Parathyroid adenoma (tissue), 2 donors: Measurements from ENCODE around the gene KRTAP10-12.

Experiments used
- H2AFZ ChIP-seq: fragments of 300-600 bp; sonication (generic); one replicate; pipeline ENCODE4 v1.7.0; 2017; ENCODE audit warnings: antibody characterized with exemption, mild to moderate bottlenecking
- H3K27ac ChIP-seq: fragments of 300-600 bp; sonication (generic); one replicate; pipeline ENCODE4 v1.7.0; 2017
- H3K27me3 ChIP-seq: fragments of 300-600 bp; sonication (generic); one replicate; pipeline ENCODE4 v1.7.0; 2017; ENCODE audit warnings: low read length; ENCODE audit not compliant: control insufficient read depth, insufficient read depth
- H3K36me3 ChIP-seq: fragments of 300-600 bp; sonication (generic); one replicate; pipeline ENCODE4 v1.7.0; 2017; ENCODE audit warnings: low read length; ENCODE audit not compliant: control insufficient read depth, insufficient read depth
- H3K4me1 ChIP-seq: fragments of 300-600 bp; sonication (generic); one replicate; pipeline ENCODE4 v1.7.0; 2017; ENCODE audit warnings: control low read depth
- H3K4me2 ChIP-seq: fragments of 300-600 bp; sonication (generic); one replicate; pipeline ENCODE4 v1.7.0; 2017; ENCODE audit warnings: low read length
- H3K4me3 ChIP-seq: fragments of 300-600 bp; sonication (generic); one replicate; pipeline ENCODE4 v1.7.0; 2017; ENCODE audit warnings: low read depth, low read length
- H3K79me2 ChIP-seq: fragments of 300-600 bp; sonication (generic); one replicate; pipeline ENCODE4 v1.7.0; 2017; ENCODE audit warnings: control low read depth
- H3K9ac ChIP-seq: fragments of 300-600 bp; sonication (generic); one replicate; pipeline ENCODE4 v1.7.0; 2017; ENCODE audit warnings: mild to moderate bottlenecking
- H3K9me3 ChIP-seq: fragments of 300-600 bp; sonication (generic); one replicate; pipeline ENCODE4 v1.7.0; 2017; ENCODE audit warnings: low read length; ENCODE audit not compliant: control insufficient read depth
- TF ChIP-seq, protein P1 (sequence below): fragments of 300-600 bp; sonication (generic); IDR thresholded peaks from one replicate; pipeline ENCODE4 v1.7.0; 2017; ENCODE audit warnings: antibody characterized with exemption, mild to moderate bottlenecking
- donor health status: primary hyperparathyroidism.

The KRTAP10-12 gene

DNA sequence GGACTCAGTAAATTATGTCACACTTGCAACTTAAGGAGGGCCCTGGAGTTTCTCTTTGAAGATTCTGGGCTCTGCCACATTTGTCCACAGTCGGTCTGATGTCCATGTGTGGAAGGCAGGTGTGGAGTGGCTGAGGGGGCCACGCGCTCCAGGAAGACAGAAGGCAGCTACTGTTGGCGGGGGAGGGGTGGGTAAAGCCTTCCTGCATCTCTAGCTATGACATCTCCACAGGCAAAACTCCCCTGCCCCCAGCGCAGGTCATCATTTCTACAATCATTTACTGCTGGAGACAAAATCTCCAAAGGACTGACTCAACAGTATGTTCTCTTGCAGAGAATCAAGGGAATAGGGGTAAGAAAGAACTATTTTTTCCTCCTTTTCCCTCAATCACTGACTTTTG lies 25.8 kb downstream of the KRTAP10-12 start:
- no peak overlapping the region for H3K27ac ChIP-seq
- no peaks in the 10 kb centered on the region for H3K9me3 ChIP-seq
- no peak overlapping the region for H3K9ac ChIP-seq
- no peak overlapping the region for H3K4me2 ChIP-seq
- H3K4me3 ChIP-seq = no peak overlapping the region
- H2AFZ ChIP-seq = no peak overlapping the region
- no peaks in the 10 kb centered on the region for H3K4me1 ChIP-seq
- no peaks in the 10 kb centered on the region for H3K27me3 ChIP-seq
- H3K36me3 ChIP-seq = no peaks in the 10 kb centered on the region
- TF ChIP-seq, protein P1, sequence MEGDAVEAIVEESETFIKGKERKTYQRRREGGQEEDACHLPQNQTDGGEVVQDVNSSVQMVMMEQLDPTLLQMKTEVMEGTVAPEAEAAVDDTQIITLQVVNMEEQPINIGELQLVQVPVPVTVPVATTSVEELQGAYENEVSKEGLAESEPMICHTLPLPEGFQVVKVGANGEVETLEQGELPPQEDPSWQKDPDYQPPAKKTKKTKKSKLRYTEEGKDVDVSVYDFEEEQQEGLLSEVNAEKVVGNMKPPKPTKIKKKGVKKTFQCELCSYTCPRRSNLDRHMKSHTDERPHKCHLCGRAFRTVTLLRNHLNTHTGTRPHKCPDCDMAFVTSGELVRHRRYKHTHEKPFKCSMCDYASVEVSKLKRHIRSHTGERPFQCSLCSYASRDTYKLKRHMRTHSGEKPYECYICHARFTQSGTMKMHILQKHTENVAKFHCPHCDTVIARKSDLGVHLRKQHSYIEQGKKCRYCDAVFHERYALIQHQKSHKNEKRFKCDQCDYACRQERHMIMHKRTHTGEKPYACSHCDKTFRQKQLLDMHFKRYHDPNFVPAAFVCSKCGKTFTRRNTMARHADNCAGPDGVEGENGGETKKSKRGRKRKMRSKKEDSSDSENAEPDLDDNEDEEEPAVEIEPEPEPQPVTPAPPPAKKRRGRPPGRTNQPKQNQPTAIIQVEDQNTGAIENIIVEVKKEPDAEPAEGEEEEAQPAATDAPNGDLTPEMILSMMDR = no peak
- no peaks in the 10 kb centered on the region for H3K79me2 ChIP-seq

DNA sequence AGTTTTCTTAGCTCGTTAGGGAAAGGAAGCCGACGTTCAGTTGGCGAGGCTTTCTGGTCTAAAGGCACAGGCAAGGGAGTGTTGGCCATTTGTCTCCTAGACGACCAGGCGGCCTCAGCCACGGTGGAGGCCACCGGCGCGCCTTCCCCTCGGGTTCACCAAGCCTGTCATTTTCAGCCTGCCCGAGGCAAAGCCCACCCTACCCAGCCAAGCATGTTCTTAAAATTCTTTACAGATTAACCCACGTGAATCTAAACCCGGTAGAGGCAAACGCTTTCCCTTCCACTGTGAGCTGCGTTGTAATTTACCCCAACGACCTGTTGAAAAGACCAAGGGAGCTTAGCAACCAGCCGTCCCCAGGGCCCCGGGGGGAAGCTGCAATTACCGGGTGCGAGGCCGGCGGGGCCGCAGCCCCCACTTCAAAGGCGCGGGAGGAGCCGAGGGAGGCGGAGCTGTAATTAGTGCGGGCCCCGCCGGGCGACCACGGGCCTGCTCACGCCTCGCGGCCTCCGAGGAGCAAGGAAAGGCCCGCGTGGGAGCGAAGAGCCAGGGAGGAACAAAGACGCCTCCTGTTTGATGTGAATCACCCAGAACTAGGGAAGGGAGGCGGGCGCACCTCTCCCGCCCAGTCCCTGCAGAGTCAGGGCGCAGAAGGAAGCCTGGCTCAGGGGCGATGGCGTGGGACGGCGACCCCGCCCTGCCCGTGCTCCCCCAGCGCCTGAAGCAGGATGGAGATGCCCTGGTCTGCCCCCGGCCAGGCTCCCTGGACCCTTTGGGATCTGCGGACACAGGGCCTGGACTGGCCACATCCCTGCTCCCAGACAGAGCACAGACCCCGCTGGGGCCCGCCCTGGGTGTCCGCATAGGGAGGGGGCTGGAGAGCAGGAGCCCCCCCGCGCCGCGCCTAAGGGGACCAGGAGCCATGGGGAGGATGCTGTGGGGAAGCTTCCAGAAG lies 26.5 kb downstream of the KRTAP10-12 start:
- H3K36me3 ChIP-seq = no peaks in the 10 kb centered on the region
- H3K4me2 ChIP-seq = no peak overlapping the region
- no peaks in the 10 kb centered on the region for H3K27me3 ChIP-seq
- TF ChIP-seq, protein P1 = no peak
- no peak overlapping the region for H3K27ac ChIP-seq
- no peaks in the 10 kb centered on the region for H3K79me2 ChIP-seq
- no peak overlapping the region for H3K4me3 ChIP-seq
- H3K9me3 ChIP-seq = no peaks in the 10 kb centered on the region
- no peak overlapping the region for H2AFZ ChIP-seq
- no peak overlapping the region for H3K9ac ChIP-seq
- H3K4me1 ChIP-seq = no peaks in the 10 kb centered on the region

DNA sequence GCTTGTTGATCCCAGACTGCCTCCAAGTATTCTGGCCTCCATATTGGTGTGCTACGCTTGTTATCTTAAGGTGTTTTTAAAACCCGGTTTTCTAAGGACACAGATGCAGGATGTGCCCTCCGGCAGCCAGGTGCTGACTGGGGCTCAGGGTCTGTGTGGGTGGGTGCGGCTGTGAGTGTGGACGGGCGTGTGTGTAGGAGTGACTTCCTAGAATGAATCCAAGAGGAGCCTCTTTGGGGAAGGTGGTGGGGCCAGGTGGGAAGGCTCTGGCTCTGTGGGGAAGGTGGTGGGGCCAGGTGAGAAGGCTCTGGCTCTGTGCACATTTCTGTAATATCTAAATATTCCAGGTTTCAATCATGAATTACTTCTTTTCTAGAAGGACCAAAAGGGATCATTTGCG lies 27.2 kb downstream of the KRTAP10-12 start:
- Histone ChIP-seq H3K27me3 (no peaks in the 10 kb centered on the region), H3K9ac (no peak overlapping the region)

DNA sequence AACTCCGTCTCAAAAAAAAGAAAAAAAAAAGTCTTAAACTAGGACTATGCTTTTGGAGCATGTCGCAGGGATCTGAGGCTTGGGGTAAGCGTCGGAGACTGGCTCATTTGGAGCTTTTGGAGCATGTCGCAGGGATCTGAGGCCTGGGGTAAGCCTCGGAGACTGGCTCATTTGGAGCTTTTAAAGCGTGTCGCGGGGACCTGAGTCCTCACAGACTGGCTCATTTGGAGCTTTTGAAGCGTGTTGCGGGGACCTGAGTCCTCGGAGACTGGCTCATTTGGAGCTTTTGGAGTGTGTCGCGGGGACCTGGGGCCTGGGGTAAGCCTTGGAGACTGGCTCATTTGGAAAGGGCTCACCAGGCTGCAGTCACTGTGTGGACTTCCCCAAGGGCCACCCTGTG lies 28.0 kb downstream of the KRTAP10-12 start:
- Histone ChIP-seq H3K36me3 (no peaks in the 10 kb centered on the region), H3K4me1 (no peaks in the 10 kb centered on the region), H2AFZ (no peak overlapping the region), H3K4me2 (no peak overlapping the region), H3K27me3 (no peaks in the 10 kb centered on the region), H3K79me2 (no peaks in the 10 kb centered on the region), H3K27ac (no peak overlapping the region), H3K9ac (no peak overlapping the region), H3K9me3 (no peaks in the 10 kb centered on the region), H3K4me3 (no peak overlapping the region)
- TF ChIP-seq, protein P1 = no peak

More for the DNA sequence above, 27.2 kb downstream of the KRTAP10-12 start:
- Histone ChIP-seq H3K4me1 (no peaks in the 10 kb centered on the region), H3K79me2 (no peaks in the 10 kb centered on the region), H3K27ac (no peak overlapping the region), H3K4me3 (no peak overlapping the region), H3K9me3 (no peaks in the 10 kb centered on the region), H3K36me3 (no peaks in the 10 kb centered on the region), H2AFZ (no peak overlapping the region), H3K4me2 (no peak overlapping the region)
- TF ChIP-seq, protein P1 = no peak
